SU-DHL-6 (cell line): ENCODE results near the gene GPD1.

ENCODE experiments used
- CTCF ChIP-seq: fragments of 200-600 bp; sonication (generic); IDR thresholded peaks from one replicate; pipeline ENCODE4 v1.5.1; 2017; ENCODE audit warnings: antibody characterized with exemption, mild to moderate bottlenecking, low read length, moderate library complexity; ENCODE audit not compliant: insufficient read depth, poor library complexity, severe bottlenecking
- EZH2phosphoT487 ChIP-seq: fragments of 200-600 bp; sonication (generic), shearing (Covaris generic); conservative IDR thresholded peaks from 2 replicates; pipeline ENCODE4 v1.6.1; 2018; ENCODE audit warnings: mild to moderate bottlenecking, antibody characterized with exemption, low read length, moderate library complexity, mixed read lengths

- TF ChIP-seq CTCF (no peak), EZH2phosphoT487 (no peak)
Measured at GRCh38 chr12:50112456-50113218, 8.8 kb downstream of the GPD1 start.
